Mesothelial cell of epicardium (in vitro differentiated cells): Measurements from ENCODE around the gene DENND5A. TPM values are rescaled to one million over a fixed set of nuclear protein-coding genes. Genes with fewer than 3 reads are reported as not detected.
A peak's percentile ranks its signal among the peaks of the same experiment; 100 is the strongest.
"Not testable (repeated sequence)": the region's sequence is repeated elsewhere in the genome, so short reads cannot be mapped to it uniquely, and the experiment has no call there.

Experiments used
- DNase-seq, 2 experiments: peaks; one replicate each; pipeline ENCODE4 v3.0.0; 2021; ENCODE audit warnings: low spot score in 2 of 2; ENCODE audit not compliant: unreplicated experiment in 2 of 2
- H3K27ac Mint-ChIP-seq: 2 replicates; pipeline ENCODE4 v1.8.0; 2021; ENCODE audit warnings: mixed read lengths
- H3K27me3 Mint-ChIP-seq: 2 replicates; pipeline ENCODE4 v1.8.0; 2021; ENCODE audit warnings: low read depth, mixed read lengths
- H3K36me3 Mint-ChIP-seq: 2 replicates; pipeline ENCODE4 v1.8.0; 2021; ENCODE audit warnings: mixed read lengths
- H3K4me1 Mint-ChIP-seq: 2 replicates; pipeline ENCODE4 v1.8.0; 2021; ENCODE audit warnings: mixed read lengths
- H3K4me3 Mint-ChIP-seq: 2 replicates; pipeline ENCODE4 v1.8.0; 2021; ENCODE audit warnings: mild to moderate bottlenecking, moderate library complexity, mixed read lengths
- H3K9me3 Mint-ChIP-seq: 2 replicates; pipeline ENCODE4 v1.8.0; 2021; ENCODE audit warnings: mixed read lengths
- total RNA-seq: library from RNA; stranded (reverse); gene quantifications from 3 replicates; pipeline ENCODE4 v1.2.1, GENCODE V29; 2021
- TF ChIP-seq, protein P1 (sequence below): fragments of 200-600 bp; sonication (generic); IDR thresholded peaks from one replicate; pipeline ENCODE4 v1.5.0; 2021; ENCODE audit warnings: antibody characterized with exemption; ENCODE audit not compliant: unreplicated experiment

Gene DENND5A
- total RNA-seq, 1 donor from 2014 or later = 85.5 TPM

DNA sequence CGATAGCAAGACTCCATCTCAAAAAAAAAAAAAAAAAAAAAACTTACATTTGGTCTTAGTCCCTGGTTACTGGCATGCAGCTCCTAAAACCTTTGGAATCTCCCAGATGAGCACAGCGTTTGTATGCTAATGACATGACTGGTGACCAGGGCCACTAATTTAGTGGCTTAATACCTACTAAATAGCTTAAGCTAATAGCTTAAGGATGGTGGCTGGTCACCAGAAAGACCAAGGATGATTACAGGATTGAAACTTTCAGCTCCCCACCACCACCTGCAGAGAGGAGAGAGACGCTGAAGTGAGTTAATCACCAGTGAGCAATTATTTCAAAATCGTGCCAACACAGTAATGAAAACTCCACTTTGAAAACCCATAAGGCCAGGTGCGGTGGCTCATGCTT lies 37.1 kb downstream of the DENND5A start:
- Mint-ChIP-seq H3K4me1 (peaks cover 34% of the 10 kb centered on the region), H3K27ac (peak overlapping the region; percentile 39), H3K9me3 (no peaks in the 10 kb centered on the region), H3K4me3 (no peak overlapping the region), H3K27me3 (no peaks in the 10 kb centered on the region), H3K36me3 (no peaks in the 10 kb centered on the region)
- DNase-seq = no peak
- TF ChIP-seq, protein P1, sequence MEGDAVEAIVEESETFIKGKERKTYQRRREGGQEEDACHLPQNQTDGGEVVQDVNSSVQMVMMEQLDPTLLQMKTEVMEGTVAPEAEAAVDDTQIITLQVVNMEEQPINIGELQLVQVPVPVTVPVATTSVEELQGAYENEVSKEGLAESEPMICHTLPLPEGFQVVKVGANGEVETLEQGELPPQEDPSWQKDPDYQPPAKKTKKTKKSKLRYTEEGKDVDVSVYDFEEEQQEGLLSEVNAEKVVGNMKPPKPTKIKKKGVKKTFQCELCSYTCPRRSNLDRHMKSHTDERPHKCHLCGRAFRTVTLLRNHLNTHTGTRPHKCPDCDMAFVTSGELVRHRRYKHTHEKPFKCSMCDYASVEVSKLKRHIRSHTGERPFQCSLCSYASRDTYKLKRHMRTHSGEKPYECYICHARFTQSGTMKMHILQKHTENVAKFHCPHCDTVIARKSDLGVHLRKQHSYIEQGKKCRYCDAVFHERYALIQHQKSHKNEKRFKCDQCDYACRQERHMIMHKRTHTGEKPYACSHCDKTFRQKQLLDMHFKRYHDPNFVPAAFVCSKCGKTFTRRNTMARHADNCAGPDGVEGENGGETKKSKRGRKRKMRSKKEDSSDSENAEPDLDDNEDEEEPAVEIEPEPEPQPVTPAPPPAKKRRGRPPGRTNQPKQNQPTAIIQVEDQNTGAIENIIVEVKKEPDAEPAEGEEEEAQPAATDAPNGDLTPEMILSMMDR = no peak

DNA sequence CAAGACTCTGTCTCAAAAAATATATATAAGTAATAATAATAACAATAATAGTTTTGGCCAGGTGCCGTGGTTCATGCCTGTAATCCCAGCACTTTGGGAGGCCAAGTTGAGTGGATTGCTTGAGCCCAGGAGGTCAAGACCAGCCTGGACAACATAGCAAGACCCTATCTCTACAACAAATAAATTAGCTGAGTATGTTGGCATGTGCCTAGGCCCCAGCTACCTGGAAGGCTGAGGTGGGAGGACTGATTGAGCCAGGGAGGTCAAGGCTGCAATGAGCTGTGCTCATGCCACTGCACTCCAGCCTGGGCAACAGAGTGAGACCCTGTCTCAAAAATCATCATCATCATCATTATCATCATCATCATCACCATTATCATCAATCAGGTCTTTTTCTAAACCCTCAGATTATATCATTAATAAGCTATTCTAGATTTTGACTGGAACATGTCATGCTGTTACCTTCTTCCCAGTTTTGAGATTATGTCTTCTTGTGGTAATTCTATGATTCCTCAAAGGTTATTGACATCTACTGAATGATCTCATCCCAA lies 39.3 kb downstream of the DENND5A start:
- Mint-ChIP-seq H3K27me3 (no peaks in the 10 kb centered on the region), H3K9me3 (no peaks in the 10 kb centered on the region), H3K4me3 (no peak overlapping the region), H3K4me1 (peaks cover 18% of the 10 kb centered on the region), H3K27ac (no peak overlapping the region), H3K36me3 (no peaks in the 10 kb centered on the region)
- TF ChIP-seq, protein P1 = no peak
- no peak for DNase-seq

DNA sequence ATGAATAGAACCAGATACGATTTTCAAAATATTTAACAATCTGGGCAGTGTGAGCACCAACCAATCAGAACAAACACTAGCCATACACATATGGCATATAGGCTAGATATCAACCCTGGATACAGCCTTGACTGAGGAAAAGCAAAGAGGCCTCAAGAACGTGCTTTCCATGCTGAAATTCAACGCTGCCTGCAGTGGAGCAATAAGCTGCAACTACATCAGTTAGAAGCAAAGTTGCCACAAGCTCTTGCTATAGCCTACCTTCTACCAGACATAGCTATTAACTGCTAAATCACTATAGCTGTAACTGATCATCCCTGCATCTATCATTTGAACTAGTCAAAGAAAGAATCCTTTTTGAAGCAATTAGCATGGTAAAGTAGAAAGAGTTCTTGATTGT lies 42.5 kb downstream of the DENND5A start:
- peaks cover 2% of the 10 kb centered on the region for H3K36me3 Mint-ChIP-seq
- peaks cover 7% of the 10 kb centered on the region for H3K4me1 Mint-ChIP-seq
- H3K4me3 Mint-ChIP-seq = no peak overlapping the region
- TF ChIP-seq, protein P1 = no peak
- no peaks in the 10 kb centered on the region for H3K27me3 Mint-ChIP-seq
- no peak for DNase-seq
- H3K27ac Mint-ChIP-seq = peak overlapping the region; percentile 77
- peaks cover 3% of the 10 kb centered on the region for H3K9me3 Mint-ChIP-seq

DNA sequence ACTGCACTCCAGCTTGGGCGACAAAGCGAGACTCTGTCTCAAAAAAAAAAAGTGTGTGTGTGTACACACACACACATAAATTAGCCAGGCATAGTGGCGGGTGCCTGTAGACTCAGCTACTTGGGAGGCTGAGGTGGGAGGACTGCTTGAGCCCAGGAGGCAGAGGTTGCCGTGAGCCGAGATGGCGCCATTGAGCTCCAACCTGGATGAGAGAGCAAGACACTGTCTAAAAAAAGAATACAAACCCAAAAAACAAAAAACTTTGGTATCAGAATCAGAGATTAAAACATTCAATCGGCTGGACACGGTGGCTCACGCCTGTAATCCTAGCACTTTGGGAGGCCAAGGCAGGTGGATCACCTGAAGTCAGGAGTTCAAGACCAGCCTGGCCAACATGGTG lies 44.3 kb downstream of the DENND5A start:
- not testable (repeated sequence) for H3K9me3 Mint-ChIP-seq, H3K4me3 Mint-ChIP-seq, DNase-seq, H3K4me1 Mint-ChIP-seq, H3K27me3 Mint-ChIP-seq, H3K36me3 Mint-ChIP-seq, H3K27ac Mint-ChIP-seq

DNA sequence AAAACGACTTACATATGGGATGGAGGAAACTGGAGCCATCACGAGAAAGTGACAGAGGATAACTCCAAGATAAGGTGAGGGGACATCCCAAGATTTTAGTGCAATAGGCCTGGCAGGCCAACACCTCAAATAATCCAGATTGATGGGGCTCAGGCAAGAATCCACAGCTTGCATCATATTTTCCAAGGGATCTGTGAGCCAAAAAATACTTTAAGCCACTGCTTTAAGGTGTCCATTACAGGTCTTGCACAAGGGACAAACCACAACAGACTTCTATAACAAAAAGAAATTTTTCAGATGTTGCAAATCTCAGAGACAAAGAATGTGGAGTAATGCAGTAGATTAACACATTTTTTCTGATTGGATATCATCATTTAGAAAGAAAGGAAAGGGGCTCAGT lies 45.6 kb downstream of the DENND5A start:
- Mint-ChIP-seq H3K4me1 (peaks cover 13% of the 10 kb centered on the region), H3K27me3 (no peaks in the 10 kb centered on the region), H3K27ac (peak overlapping the region; percentile 79), H3K36me3 (peaks cover 2% of the 10 kb centered on the region), H3K4me3 (no peak overlapping the region), H3K9me3 (peaks cover 3% of the 10 kb centered on the region)
- TF ChIP-seq, protein P1 = no peak
- DNase-seq = no peak

DNA sequence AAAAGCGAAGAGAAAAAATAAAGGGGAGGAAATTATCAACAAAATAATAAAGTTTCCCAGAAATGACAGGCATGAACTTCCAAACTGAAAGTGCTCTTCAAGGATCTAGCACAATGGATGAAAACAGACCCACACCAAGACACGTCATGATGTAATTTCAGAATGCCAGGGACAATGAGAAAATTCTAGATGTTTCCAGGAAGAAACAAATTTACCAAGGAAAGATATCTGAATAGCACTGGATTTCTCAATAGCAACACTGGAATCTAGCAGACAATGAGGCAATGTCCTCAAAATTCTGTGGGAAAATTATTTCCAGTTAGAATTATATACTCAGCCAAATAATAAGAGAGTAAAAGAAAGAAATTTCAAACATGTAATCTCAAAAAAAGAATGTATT lies 46.0 kb downstream of the DENND5A start:
- Mint-ChIP-seq H3K4me3 (no peak overlapping the region), H3K27me3 (no peaks in the 10 kb centered on the region), H3K36me3 (peaks cover 2% of the 10 kb centered on the region), H3K9me3 (peaks cover 3% of the 10 kb centered on the region), H3K27ac (peak overlapping the region; percentile 79), H3K4me1 (peaks cover 17% of the 10 kb centered on the region)
- DNase-seq = no peak
- TF ChIP-seq, protein P1 = no peak
